NCI-H2196 treated with DMSO at 0.1 percent for 48 hours (cell line): ENCODE results near the gene TRABD.

Experiments used
- DNase-seq: peaks from one replicate; lab custom pipeline; 2025; ENCODE audit not compliant: unreplicated experiment; lab: John Stamatoyannopoulos, UW

TRABD gene

DNA sequence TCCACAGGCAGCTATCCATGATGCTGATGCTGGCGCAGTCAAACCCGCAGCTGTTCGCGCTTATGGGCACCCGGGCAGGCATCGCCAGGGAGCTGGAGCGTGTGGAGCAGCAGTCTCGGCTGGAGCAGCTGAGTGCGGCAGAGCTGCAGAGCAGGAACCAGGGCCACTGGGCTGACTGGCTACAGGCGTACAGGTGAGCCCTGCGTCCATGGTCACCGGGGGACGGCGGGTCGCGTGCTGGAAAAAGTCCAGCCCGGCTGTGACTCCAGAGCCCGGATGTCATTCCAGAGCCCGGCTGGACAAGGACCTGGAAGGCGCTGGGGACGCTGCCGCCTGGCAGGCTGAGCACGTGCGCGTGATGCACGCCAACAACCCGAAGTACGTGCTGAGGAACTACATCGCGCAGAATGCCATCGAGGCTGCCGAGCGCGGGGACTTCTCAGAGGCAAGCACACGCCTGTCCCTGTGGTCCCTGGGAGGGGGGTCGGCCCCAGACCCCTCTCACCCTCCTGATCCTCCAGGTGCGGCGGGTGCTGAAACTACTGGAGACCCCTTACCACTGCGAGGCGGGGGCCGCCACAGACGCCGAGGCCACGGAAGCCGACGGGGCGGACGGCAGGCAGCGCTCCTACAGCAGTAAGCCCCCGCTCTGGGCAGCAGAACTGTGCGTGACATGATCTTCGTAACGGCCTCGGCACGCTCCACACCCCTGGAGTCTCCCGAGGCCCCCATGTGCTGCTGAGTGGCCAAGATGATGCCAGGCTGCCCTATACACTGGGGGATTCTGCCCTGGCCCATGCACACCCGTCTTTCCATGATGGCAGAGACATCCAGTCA, 31.2 kb downstream of the TRABD start:
- no peak for DNase-seq

DNA sequence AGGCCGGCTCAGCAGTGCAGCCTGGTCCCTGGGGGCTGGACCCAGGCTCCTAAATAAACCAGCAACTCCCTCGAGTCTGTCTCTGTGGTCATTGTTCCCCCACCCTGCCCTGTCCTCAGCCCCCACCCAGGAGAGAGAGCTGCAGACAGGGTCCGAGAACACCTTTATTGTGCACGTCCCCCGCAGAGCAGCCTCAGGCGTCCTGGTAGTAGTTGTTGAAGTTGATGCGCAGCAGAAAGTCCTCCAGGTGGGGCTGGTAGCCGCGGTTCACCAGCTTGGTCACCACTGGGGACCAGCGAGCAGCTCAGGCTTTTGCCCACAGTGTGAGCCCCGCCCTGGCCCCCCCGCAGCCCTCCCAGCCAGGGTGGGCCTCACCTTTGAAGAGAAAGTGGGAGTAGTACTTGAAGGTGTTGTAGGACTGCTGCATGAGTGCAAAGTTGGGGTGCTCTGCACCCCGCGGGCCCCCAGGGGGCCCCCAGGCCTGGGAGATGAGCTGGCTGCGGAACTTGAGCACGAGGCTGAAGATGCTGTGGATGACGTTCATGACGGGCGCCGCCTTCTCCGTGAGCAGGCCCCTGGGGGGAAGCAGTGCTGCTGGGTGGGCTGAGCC, 31.9 kb downstream of the TRABD start:
- DNase-seq: no peak

DNA sequence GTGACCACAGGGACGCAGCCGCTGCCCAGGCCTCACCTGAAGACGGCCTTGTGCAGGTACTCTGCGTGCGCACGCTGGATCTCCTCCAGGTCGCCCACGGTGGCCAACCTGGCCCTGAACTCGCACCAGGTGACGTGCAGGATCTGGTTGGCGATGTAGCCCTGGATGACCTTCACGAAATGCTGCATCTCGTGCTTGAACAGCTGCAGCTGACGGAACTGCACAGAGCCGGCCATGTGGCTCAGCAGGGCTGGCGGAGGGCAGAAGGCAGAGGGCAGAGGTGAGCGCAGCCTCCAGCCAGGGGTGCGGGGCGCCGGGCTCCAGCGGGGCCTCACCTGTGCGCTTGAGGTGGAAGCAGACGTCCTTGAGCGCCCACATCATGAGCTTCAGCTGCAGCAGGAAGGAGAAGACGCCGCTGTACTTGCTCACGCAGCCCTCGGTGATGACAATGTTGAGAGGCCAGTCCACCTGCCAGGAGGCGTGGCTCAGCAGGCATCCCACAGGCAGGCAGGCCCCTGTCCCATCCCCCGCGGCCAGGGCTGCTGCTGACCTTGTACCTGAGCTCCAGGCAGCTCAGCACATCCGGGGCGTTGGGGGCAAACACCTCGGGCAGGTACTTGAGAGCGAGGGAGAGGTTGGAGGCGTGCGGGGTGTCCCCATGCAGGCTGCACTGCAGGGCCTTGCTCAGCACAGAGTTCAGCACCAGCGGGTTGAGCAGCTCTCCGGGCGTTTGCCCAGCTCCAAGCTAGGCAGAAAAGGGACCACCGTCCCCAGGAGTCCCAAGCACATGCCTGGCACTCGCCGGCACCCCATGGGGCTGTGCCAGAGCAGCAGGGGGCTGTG, 32.7 kb downstream of the TRABD start:
- DNase-seq: peak; percentile 47

DNA sequence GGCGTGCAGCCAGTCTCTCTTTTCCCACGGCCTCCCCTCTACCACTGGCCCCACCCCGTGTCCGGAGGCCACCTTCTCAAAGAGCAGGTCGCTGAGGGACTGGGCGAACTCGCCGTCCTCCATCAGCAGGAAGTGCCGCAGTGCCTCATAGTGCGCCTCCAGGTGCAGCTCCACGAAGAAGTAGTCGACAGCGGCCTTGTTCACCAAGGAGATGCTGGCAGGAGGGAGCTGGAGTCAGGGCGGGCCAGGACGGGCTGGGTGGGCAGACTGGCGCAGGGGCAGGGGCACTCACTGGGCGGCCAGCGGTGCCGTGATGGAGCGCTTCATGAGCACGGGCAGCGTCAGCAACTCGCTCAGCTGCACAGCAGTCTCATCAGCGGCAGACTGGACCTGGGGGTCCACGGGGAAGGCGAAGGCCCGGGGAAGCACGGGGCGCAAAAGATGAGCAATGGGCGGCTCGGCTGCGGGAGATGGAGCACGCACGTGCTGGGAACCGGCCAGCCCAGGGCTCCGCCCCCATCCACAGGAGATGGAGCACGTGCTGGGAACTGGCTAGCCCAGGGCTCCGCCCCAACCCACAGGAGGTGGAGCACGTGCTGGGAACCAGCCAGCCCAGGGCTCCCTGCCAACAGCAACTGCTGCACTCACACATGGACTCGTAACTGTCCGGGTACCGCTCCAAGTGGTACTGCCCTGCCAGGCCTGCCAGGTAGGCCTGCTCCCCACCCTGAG, 33.4 kb downstream of the TRABD start:
- peak; percentile 35 for DNase-seq

DNA sequence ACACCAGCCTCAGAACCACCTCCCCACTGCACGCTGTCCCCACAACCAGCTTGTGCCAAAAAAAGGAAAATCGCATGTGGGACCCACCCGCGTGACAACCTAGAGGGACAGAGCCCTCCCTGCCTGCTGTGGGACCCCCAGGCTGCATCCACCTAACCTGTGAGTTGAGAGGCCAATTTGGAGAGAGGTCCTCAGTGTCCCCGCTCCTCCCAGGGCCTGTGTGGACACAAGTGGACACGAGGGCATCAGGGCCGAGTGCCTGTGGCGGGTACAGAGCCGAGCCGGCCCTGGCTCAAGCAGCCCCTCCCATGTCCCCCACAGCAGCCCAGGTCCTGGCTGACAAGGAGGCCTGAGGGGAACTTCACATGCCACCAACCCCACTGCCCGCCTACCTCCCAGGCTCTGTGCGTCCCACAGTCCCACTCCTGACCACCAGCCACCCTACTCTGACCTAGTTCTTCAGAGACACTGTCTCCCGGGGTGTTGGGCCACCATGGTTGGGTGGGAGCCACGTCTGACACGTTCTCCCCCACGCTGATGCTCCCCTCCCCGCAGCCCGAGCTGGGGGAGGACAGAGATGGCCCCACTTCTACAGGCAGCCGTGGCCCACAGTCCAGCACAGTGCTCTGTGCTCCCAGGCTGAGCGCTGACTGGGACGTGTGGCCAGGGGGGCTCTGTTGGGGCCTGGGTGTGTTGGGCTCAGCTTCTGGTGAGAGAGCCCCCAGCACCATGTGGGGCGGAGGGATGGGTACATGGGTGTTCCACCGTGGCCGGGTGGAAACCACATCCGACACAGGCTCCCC, 34.3 kb downstream of the TRABD start:
- no peak for DNase-seq

DNA sequence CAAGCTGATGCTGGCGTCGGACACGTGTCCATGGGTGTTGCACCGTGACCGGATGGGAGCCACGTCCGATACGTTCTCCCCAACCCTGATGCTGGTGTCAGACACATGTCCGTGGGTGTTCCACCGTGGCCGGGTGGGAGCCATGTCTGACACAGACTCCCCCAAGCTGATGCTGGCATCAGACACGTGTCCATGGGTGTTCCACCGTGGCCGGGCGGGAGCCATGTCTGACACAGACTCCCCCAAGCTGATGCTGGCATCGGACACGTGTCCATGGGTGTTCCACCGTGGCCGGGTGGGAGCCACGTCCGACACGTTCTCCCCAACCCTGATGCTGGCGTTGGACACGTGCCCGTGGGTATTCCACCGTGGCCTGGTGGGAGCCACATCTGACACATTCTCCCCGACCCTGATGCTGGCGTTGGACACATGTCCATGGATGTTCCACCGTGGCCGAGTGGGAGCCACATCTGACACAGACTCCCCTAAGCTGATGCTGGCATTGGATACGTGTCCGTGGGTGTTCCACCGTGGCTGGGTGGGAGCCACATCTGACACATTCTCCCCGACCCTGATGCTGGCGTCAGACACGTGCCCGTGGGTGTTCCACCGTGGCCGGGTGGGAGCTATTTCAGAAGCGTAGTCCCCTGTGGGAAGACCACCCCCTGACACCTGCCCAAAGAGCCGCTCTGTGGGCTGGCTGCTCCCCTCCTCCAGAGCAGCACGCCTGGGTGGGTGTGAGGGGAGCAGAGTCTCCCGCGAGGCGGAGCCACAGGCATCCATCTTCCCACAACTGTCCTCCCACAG, 35.1 kb downstream of the TRABD start:
- DNase-seq: no peak

DNA sequence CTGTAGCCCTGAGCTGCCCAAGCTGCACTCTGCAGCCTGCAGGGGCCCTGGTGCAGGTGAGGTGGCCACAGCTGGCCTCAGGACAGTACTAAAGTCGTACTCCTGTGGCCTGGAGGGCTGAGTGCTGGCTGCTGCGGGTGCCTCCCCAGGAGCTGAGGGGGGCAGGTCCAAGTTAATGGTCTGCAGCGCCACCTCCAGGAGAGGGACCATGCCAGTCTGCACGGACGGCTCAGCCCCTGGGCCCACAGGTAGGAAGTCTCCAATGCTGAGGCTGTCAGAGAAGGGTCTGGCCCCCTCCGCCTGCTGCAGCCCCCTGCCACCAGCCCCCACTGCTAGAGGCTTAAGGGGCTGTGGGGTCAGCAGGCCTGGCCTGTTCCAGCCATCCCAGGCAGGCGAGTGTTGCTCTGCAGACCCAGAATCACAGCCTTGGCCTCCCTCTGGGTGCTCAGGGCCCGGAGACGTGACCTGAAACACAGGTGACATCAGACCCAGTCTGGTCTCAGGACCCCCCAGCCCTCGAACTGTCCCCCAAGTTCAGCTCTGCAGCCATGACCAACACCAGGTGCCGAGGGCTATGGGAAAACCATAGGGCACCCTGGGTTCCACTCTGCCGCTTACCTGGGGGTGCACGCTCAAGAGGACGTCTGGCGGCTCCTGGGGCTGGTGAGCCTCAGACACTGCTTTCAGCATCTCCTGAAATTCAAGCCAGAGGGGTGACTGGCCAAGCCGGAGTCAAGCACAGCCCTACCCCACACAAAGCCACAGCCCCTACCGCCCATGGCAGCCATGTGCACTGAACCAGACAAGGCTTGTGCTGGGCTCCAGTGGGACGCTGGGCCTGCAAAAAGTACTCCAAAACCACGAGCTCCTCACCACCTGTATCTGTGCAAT, 35.9 kb downstream of the TRABD start:
- DNase-seq: no peak

DNA sequence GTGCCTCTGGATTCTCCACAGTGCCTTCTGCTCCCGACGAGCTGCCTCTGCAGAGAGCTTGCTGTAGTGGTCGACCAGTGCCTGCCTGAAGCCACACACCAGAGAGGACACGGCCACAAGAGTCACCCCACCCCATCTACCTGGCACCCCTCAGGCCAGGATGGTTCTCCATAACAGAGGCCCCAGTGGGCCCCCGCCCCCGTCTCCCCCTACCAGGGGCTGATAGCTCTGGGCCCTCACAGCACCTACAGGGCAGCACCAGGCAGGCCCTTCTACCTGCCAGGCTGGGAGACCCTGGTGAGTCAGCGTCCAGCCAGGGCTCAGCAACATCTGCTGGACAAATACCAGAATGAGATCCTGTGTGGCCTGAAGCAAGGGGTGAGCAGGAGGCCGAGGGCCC, 36.8 kb downstream of the TRABD start:
- DNase-seq: no peak

DNA sequence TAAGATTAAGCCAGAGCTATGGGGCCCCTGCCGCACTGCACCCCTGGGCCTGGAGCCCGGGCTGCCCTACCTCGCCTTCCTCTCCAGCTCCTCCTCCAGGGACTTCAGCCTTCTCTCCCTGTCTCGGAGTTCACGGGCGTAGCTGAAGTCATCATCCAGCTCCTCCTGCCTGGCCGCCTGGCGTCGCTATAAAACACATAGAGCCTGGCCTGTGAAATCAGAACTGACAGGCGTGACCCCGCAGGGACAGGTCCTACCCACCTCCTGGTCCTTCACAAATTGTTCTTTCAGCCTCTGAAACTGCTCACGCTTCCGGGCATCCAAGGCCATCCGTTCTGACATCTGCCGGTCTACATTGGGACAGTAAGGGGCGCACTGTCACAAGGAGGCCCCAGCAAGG, 38.4 kb downstream of the TRABD start:
- no peak for DNase-seq

DNA sequence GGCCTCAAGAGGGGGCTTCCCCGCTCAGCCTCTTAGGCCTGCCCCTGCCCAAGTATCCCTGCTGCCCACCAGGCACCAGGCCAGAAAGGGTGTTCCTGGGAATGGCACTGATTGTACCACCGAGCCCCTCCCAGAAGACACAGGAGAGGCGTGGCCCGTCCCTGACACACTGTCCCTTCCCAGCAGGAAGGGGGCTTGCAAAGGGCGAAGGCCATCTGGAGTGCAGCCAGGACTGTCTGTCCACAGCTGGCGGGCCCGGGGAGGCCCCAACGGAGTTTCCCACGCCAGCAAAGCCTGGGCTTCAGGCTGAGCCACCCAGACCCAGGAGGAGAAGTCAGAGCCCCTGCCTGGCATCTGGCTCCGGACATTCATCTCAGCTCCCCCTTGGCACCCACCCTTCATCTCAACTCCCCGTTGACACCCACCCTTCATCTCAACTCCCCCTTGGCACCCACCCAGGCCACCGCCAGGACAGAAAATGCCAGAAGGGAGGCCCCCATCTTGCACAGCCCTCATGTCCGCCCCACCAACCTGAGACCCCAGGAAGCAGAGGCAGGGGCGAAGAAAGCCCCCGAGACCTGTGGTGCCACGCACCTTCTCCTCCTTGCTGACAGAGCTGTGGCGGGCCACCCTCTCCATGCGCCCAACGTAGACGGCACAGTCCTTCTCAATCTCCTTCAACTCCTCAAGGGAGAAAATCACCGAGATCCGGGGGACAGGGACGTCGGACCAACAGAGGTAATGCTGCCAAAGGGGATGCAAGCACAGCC, 39.7 kb downstream of the TRABD start:
- DNase-seq: no peak

DNA sequence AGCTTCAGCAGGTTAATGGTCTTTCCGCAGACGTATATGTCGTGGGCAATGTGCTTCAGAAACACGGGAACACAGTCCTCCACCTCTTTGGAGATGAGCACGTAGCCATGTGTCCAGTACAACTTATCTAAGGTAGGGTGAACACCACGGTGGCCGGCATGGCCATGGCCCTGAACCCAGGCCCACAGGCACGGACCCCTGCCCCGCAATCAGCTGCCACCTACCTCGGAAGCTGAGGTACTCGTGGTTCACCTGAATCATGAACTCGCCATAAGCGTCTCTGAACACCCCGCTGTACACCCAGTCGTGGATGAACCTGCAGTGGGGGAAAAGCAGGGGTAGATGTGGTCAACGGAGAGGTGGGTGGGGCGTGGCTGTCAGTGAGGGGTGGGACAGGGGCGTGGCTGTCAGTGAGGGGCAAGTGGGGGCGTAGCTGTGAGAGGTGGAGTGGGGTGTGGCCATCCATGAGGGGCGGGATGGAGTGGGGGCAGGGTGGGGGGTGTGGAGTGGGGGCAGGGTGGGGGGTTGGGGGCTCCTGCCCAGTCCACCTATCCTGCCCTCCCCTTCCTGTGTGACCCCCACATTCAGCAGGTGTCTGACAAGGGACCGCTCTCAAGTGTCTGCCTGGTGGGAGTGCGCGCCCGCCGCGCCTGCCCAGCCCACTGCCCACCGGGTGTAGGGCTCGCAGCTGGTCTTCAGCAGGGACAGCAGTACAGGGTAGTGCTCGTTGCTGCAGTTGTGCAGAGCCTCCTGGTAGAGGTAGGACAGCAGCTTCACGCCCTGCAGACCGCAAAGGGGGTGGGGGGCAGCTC, 40.6 kb downstream of the TRABD start:
- DNase-seq: no peak

DNA sequence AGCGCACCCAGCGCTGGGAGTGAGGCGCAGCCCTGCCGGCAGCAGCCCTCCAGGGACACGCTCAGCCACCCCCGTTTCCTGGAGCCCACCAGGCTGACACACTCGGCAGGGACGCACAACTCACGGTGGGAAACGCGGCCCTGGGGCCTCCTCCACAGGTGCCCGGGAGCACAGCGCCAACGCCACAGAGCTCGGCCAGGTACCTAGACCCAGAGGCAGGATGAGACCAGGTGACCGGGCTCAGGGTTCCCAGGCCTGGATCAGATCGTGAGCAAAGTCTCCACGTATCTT, 41.1 kb downstream of the TRABD start:
- no peak for DNase-seq

DNA sequence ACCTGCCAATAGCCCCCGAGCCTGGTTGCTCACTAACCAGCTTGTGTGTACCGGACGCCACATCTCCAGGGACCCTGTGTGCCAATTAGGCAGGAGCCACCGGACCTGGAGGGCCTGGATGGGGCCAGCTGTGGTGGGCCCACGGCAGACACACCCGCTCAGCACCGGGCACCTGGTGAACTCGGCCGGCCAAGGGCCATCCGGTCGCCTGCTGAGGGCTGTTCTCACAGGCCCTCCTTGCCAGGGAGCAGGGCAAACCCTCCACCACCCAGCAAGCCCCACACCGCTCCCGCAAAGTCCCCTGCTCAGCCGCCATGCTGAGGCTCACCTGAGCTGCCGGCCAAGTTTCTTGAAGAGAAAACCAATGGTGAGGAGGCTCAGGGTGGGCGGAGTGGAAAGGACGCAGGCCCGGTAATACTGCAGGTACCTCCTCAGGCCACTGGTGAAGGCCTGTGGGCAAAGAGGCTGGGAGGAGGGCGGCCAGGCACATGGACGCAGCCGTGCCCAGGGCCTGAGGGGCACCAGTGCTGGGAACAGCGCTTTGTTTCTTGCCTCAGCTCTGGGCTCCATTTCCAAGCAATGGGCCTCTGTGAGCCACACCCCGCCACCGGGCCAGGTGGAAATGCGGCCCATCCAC, 42.0 kb downstream of the TRABD start:
- DNase-seq: no peak

DNA sequence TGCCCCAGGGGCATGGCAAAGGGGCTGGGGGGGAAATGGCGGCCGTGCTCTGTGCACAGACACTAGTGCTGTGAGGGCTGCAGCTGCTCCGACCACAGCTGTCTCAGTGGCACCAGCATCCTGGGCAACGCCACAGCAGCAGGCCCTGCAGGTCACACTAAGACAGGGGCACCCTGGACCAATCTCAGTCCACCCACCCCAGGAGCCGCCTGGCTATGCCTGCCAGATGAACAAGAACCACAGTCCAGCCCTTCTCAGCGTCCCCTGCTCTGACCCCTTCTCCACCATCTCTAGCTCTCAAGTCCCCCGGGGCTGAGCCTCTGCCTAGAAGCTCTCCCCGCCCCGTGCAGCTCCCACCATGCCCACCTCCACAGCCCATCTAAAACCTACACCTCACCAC, 42.7 kb downstream of the TRABD start:
- DNase-seq: no peak

DNA sequence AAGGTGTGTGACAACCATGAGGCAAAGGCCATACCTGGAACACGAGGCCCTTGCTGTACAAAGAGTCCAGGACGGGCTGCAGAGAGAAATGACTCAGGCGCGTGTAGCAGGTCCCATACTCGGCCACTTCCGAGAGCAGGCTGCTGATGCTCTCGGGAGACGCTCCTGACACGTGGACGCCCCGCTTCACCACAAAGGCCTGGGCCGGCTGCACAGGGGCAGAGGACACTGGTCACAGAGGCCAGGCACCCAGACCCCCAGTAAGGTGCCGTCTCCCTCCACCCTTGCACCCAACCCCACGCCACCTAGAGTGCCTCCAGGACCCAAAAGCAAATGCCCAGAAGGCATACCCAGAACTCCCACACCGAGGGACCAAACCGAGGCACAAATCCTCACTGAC, 43.7 kb downstream of the TRABD start:
- DNase-seq: no peak

DNA sequence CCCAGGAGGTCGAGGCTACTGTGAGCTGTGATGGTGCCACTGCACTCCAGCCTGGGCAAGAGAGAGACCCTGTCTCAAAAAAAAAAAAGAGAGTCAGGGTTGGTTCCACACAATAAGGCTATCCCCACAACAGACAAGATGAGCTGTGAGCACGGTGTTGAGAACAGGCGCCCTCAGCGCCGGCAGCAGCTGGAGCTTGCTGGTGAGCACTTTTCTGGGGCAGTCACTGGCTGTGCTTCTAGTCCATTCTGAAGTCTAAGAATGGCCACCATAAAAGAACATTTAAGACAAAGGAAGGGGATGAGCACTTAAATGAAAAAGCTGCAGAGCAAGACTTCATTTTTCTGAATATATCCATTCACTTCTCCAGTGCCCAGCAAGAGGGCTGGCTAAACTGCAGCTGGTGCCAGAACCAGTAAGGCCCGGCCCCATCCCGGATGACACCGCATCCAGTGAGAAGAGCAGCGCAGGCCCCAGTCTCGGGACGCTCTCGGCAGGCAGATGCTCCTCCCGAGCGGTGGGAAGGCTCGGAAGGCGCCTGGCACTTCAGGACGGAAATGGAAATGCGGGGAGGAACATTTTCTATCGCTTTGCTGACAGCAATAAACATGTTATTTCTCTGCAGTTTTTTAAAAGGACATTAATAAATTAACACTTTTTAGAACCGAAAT, 46.9 kb downstream of the TRABD start:
- no peak for DNase-seq
